Measurements from ENCODE around the gene VGLL4. TPM values are rescaled to one million over a fixed set of nuclear protein-coding genes. Genes with fewer than 3 reads are reported as not detected.

The VGLL4 gene
- polyA plus RNA-seq, 1 donor (not counting 4 experiments of a cell fraction or from before 2014, with no cell fraction given), result 32.6 TPM

- no peaks in the 10 kb centered on the region for H3K9me3 ChIP-seq (ENCODE audit: control insufficient read depth, low read depth, low read length)
- peaks cover 83% of the 10 kb centered on the region for H3K79me2 ChIP-seq (ENCODE audit: control insufficient read depth, insufficient read depth, low read length)
- H3K36me3 ChIP-seq (ENCODE audit: control insufficient read depth in 2 of 2, extremely low read depth in 1 of 2, insufficient read depth in 2 of 2, low read length in 2 of 2), result peaks cover 9 to 10% of the 10 kb centered on the region in 2 experiments
- peaks cover 15% of the 10 kb centered on the region for H3K4me1 ChIP-seq (ENCODE audit: control insufficient read depth, extremely low read depth, insufficient read depth, low read length)
- H2AFZ ChIP-seq (ENCODE audit: control insufficient read depth, low read length), result no peak overlapping the region
- TF ChIP-seq CTCF (optimal IDR thresholded peaks at IDR 0.05 in 1 of 3, IDR thresholded peaks at IDR 0.05 in 1 of 3, conservative IDR thresholded peaks at IDR 0.05 in 1 of 3; ENCODE audit: extremely low read depth in 1 of 3, insufficient read depth in 2 of 3, low read length in 3 of 3) (no peak), EZH2 (IDR thresholded peaks at IDR 0.05; ENCODE audit: low read length) (no peak)
- dilution Hi-C loops (cut with MboI; ENCODE audit: extremely low pct_ligation_motif_present, low sequenced_read_pairs), result no loop called here
- FAIRE-seq, result no peak
- H3K9ac ChIP-seq (ENCODE audit: control insufficient read depth, extremely low read depth, insufficient read depth, low read length), result no peak overlapping the region
- DNase-seq (ENCODE audit: low read depth, low spot score), result no peak
- no peak overlapping the region for H3K27ac ChIP-seq (ENCODE audit: control insufficient read depth, insufficient read depth, low read length)
- H3K4me3 ChIP-seq (ENCODE audit: control insufficient read depth in 2 of 3, extremely low read depth in 1 of 3, insufficient read depth in 2 of 3, low read depth in 1 of 3, low read length in 3 of 3), result no peak overlapping the region
- no peaks in the 10 kb centered on the region for H3K9me1 ChIP-seq (ENCODE audit: control insufficient read depth, extremely low read depth, insufficient read depth, low read length)
- H3K4me2 ChIP-seq (ENCODE audit: control insufficient read depth, extremely low read depth, insufficient read depth, low read depth, low read length), result no peak overlapping the region
- H4K20me1 ChIP-seq (ENCODE audit: control insufficient read depth, extremely low read depth, insufficient read depth, low read length), result peaks cover 4% of the 10 kb centered on the region
- H3K27me3 ChIP-seq (ENCODE audit: control insufficient read depth, extremely low read depth, insufficient read depth, low read length), result no peaks in the 10 kb centered on the region
These were observed 33.6 kb downstream of the VGLL4 start for GRCh38 chr3:11610044-11610671.

GRCh38 chr3:11609481-11609880 is 34.2 kb downstream of the VGLL4 start:
- DNase-seq (ENCODE audit: low read depth, low spot score) (no peak), FAIRE-seq (no peak)
- no peaks in the 10 kb centered on the region for H3K27me3 ChIP-seq (ENCODE audit: control insufficient read depth, extremely low read depth, insufficient read depth, low read length)
- H3K36me3 ChIP-seq (ENCODE audit: control insufficient read depth in 2 of 2, extremely low read depth in 1 of 2, insufficient read depth in 2 of 2, low read length in 2 of 2), result peaks cover 9 to 10% of the 10 kb centered on the region in 2 experiments
- H3K9me3 ChIP-seq (ENCODE audit: control insufficient read depth, low read depth, low read length), result no peaks in the 10 kb centered on the region
- TF ChIP-seq CTCF (optimal IDR thresholded peaks at IDR 0.05 in 1 of 3, IDR thresholded peaks at IDR 0.05 in 1 of 3, conservative IDR thresholded peaks at IDR 0.05 in 1 of 3; ENCODE audit: extremely low read depth in 1 of 3, insufficient read depth in 2 of 3, low read length in 3 of 3), result no peak
- no peak for TF ChIP-seq EZH2 (IDR thresholded peaks at IDR 0.05; ENCODE audit: low read length)
- H4K20me1 ChIP-seq (ENCODE audit: control insufficient read depth, extremely low read depth, insufficient read depth, low read length), result peaks cover 4% of the 10 kb centered on the region
- H3K4me2 ChIP-seq (ENCODE audit: control insufficient read depth, extremely low read depth, insufficient read depth, low read depth, low read length), result no peak overlapping the region
- no peak overlapping the region for H3K27ac ChIP-seq (ENCODE audit: control insufficient read depth, insufficient read depth, low read length)
- H3K4me3 ChIP-seq (ENCODE audit: control insufficient read depth in 2 of 3, extremely low read depth in 1 of 3, insufficient read depth in 2 of 3, low read depth in 1 of 3, low read length in 3 of 3), result no peak overlapping the region
- H3K9me1 ChIP-seq (ENCODE audit: control insufficient read depth, extremely low read depth, insufficient read depth, low read length), result no peaks in the 10 kb centered on the region
- peaks cover 80% of the 10 kb centered on the region for H3K79me2 ChIP-seq (ENCODE audit: control insufficient read depth, insufficient read depth, low read length)
- dilution Hi-C loops (cut with MboI; ENCODE audit: extremely low pct_ligation_motif_present, low sequenced_read_pairs), result no loop called here
- H3K9ac ChIP-seq (ENCODE audit: control insufficient read depth, extremely low read depth, insufficient read depth, low read length), result no peak overlapping the region
- no peak overlapping the region for H2AFZ ChIP-seq (ENCODE audit: control insufficient read depth, low read length)
- peaks cover 15% of the 10 kb centered on the region for H3K4me1 ChIP-seq (ENCODE audit: control insufficient read depth, extremely low read depth, insufficient read depth, low read length)

Data from keratinocyte (primary cell).